EH (cell line): ENCODE data around the gene PREX1.

ENCODE experiments used
- DNase-seq: peaks from one replicate; pipeline ENCODE4 v3.0.0-alpha.2; 2015; ENCODE audit warnings: low read depth

The PREX1 gene

DNA sequence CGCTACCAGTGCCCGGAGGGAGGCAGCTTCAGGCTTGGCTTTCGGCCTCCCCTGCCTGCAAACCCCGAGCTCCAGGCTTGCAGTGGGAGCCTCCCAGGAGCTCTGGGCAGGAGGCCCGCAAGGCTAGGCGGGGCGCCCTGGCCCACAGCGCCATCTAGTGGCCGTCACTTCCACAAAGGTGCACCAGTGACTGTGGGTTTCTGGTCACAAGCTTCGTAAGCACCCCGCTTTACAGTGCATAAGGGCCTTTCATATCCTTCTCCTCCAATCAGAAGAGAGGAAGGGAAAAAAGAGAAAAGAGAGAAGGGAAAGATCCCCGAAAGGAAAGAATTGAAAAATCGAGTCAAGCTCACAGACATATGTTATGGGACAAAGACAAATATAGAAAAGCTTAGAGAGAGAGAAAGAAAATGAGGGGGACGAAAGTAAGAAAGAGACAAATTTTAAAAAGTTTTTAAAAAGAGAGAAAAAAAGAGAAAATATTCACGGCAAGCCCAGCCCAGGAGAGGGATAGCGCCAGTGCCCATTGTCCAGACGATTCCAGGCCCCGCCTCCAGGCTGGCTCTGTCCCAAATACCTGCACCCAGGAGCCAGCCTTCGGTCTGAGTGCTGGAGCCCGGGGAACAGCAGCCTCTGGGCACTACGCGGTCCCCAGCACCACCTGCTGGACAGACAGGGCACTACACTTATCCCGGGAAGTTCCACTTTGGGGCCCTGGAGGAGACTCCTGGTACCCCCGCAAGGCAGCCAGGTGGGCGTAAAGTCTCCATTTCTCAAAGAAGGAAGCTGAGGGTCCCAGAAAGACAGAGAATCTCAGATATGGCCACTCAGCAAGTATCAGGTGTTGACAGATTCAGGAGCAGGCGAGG lies 207.1 kb downstream of the PREX1 start:
- peak; percentile 78 for DNase-seq

DNA sequence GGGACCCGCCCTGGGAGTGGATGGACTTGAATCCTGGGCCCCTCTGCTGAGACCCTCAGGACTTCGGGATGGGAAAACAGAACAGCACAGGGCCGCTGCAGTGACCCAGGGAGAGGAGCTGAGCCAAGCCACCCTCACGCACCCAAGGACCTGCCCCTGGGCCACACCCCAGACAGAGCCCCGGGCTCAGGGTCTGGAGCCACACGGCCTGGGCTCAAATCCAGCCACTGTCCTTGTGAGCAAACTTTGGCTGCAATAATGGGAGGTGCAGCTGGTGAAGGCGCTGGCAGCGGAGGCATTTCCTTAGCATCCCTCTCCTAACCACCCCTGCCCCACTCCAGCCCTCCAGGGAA lies 207.7 kb downstream of the PREX1 start:
- no peak for DNase-seq

DNA sequence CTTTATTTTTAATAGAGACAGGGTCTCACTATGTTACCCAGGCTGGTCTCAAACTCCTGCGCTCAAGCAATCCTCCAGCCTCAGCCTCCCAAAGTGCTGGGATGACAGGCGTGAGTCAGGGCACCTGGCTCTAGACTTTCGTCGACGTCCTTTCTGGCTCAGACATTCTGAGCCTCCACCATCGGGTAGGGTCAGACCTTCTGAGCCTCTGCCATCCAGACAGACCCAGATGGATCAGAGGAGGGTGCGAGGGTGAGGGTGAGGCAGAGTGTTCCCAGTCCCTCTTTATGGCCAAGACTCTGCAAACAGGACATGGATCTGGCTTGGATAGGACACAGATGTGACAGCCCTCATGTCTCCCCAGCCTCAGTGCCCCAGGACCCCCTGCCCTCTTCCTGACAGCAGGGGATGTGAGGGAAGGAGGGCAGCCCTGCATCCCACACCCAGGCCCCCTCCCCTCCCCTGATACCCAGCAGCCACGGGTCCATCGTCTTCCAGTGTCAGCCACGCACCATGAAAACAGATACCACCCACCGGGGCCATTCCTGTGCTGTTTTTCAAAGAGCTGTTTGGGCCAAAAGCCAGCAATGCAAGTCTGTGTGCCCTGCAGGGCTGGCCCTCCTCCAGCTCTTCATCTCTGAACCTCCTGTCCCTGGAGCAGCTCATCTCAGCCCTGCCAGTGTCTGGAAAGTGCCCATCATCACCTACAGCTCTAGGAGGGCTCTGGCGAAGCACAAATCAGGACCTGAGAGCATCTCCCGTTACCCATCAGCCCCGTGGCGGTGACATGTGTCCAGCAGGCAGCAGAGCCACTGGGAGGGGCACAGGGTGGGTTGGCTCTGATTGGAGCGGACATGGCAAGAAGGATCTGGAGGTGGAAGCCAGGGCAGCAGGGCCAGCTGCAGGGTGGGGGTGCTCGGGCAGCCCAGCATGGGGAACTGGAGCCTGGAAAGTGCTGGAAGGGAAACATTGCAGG lies 208.4 kb downstream of the PREX1 start:
- peak; percentile 48 for DNase-seq

DNA sequence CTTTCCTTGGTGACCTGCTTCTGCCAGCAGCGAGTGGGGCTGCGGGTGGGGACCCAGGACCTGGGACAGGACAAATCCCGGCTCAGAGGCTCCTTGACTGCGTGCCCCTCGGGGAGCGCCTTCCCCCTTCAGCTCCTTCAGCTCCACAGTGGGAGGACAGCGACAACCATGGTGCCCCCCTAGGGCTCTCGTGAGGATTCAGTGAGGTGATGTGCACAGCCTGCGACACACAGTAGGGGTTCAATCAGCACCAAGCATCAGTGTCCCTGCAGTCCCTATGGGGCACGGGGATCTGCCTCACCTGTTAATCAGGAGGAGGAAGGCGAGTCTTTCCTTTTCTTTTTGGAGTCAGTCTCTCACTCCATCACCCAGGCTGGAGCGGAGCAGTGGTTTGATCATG lies 209.2 kb downstream of the PREX1 start:
- DNase-seq = no peak

DNA sequence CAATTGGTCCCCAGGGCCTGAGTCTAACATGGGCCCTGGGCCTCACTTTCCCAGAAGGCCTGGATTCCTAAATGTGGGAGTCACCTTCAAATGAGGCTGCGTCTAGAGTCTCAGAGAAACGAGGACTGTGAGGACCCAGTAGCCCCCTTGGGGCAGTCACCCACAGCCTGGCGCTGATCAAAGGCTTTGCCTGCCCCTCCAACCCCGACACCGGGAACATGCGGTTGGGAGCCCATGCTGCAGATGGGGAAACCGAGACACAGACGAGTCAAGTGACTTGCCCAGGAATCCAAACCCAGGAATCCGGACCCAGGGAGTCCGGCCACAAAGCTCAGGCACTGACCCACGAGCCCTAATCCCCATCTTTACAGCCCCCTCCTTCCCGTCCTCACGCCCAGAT lies 209.7 kb downstream of the PREX1 start:
- no peak for DNase-seq

DNA sequence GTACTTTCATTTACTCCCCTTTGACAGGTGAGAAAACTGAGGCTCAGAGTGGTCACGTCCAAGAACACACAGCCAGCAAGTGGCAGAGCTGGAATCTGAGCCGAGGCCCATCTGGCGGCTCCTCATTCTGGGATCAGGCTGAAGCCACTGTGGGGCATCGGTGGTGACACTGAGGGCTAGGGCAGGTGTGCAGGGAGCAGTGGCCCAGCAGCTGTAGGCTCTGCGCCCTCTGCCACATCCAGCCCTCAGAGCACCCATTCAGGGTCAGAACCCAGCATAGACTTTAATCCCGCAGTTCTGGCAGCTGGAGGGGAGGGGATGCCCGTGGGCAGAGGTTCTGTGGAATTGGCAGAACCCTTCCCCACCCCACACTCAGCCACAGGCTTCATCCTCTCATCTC lies 210.3 kb downstream of the PREX1 start:
- no peak for DNase-seq

DNA sequence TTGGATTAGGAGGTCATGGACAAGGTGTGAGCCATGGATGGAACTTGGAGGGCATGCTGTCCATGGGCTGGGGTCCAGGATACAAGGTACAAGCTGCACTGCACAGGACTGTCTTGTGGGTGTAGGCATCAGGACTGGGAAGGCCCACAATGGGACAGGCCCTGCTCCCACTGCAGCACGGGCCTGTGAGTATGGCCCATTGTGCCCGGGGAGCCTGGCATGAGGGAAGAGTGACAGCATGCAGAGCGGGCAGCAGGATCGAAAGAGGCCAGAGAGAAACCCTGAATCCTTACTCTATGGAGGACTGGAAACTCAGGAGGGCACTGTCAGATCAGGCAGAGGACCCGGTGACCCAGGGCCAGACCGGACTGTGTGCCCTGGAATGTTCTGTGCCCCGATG lies 211.3 kb downstream of the PREX1 start:
- no peak for DNase-seq

DNA sequence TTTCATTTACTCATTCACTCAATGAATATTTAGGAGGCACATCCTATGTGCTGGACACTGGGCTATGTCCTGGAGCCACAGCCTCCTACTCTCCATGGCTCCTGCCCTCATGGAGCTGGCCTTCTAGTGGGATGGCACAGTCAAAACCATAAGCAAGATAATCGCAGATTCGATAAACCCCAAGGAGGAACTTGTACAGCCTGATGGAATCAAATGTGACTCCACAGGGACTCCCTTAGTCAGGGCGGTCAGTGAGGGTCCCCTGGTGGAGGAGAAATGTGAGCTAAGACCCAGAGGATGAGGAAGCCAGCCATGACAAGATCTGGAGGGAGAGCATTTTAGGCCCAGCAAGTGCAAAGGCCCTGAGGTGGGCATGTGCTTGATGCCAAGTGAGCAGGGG lies 211.9 kb downstream of the PREX1 start:
- no peak for DNase-seq

DNA sequence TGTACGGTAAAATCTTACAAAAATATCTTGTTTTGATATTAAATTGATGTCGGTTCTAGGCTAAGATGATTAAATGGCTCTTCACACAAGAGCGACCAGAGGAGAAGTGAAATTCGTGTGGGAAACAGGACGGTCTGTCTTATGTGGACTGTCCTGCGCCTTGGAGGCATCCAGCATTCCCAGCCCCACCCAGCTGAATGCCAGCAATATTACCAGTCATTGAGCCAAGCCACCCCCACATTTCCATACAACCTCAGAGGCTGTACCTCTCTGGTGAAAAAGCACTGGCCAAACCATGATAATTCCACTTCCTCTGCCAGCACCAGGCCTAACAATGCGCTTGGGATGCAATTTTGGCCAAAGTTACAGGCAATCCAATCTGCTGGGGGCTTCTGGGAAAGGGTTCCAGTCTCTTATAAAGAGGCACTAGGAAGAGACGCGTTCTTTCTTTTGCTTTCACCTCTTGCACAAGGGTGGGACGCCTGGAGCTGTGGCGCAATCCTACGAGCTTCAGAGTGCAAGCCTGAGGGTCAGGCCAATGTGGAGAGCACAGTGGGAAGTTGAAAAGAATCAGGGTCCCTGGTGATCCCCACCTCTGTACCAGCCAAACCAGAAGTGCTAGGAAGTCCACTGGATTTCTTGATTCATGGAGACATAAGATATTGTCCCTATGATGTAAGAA lies 213.1 kb downstream of the PREX1 start:
- DNase-seq = no peak

DNA sequence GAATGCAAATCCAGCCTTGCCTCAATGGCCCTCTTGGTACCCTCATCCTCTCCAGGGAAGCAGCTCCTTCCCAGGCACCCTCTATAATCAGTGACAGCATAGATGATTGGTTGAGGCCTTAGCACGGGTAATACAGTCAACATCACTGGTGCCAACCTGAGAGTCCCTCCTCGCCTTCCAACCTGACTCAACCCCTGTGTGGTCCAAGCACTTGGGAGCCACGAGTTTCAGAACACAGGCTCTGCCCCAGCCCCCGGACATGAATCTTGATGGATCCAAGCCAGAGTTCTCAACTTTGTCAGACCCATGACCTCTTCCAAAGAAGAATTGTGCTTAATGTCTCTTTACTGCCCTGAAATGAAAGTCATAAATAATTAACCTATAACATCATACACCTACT lies 213.9 kb downstream of the PREX1 start:
- no peak for DNase-seq

DNA sequence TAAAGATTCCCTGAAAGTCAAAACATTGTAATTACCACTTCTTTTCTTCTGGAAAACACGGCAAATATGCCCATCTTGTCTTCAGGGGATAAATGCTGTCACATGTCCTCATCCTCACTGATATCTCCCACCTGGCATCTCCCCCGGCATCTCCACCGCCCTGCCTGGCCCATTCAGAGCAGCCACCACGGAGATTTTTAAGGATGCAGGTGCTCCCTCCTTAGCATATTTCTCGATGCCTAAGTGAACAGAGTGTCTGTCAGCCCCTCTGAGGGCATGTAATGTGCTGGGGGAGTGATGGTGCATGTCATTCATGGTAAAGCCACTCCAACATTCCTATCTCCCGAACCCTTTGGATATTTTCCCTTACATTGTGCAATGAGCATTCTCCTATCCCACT lies 215.5 kb downstream of the PREX1 start:
- DNase-seq = no peak

DNA sequence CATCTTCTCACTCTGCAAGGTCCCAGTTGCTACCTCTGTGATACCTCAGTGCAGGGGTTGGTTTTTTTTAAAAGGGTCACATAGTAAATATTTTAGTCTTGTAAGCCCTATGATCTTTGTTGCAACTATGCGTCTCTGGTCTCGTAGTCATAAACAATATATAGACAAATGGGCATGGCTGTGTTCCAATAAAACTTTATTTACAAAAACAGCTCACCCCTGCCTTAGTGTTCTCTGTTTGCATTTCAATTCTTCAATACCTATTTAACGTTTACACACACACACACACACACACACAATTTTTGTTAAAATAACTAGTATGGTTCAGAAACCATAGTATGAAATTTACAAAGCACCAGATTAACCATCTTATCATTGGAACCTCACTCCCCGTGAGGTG lies 216.8 kb downstream of the PREX1 start:
- no peak for DNase-seq

DNA sequence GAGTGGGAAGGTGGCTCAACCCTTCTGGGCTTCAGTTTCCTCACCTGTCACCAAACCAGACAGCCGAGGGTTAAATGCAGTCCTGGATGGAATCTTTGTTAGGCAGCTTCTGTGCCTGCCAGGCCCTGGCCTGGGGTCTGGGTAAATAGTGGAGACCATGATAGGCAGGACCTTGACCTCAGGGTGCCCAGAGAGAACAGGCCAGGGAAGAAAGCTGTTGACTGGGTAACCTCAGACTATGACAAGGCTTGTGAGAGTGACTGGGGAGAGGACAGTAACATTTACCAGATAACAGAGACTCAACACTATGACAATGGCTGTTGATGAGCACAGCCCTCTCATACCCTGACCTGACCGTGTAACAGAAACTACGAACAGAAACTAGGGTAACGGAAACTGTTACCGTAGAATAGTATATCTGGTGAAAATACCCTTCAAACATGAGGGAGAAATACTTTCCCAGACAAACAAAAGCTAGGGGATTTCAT lies 218.3 kb downstream of the PREX1 start:
- no peak for DNase-seq

DNA sequence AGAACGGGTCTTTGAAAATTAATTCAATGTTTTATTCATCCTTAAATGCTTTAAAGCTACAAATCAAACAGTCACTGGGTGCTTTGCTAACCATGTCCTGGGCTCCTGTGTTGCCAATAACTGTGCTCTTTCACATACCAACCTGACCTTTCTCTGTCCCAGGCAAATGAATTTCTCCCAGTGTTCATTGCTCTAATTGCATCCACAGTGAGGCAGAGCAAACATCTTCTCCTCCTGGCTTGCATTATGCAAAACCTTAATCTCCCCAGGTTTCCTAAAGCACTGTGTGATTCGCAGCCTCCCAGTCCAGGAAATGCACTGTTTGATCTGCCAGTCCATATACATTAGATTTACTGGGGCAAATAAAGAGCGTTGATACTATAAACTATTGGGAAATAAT lies 219.0 kb downstream of the PREX1 start:
- no peak for DNase-seq

DNA sequence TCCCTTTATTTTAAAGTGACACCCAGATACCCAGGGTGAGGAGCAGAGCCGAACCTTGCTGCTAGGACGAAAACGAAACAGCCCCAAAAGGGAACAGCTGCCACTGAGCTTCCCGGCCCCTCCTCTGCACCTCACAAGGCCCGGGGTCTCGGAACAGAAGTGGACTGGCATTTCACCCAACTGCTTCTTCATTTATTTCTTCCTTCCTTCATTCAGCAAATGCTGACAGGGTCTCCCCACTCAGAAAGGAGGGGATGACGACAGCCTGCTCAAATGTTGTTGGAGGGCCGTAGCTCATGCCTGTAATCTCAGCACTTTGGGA lies 220.3 kb downstream of the PREX1 start:
- no peak for DNase-seq

DNA sequence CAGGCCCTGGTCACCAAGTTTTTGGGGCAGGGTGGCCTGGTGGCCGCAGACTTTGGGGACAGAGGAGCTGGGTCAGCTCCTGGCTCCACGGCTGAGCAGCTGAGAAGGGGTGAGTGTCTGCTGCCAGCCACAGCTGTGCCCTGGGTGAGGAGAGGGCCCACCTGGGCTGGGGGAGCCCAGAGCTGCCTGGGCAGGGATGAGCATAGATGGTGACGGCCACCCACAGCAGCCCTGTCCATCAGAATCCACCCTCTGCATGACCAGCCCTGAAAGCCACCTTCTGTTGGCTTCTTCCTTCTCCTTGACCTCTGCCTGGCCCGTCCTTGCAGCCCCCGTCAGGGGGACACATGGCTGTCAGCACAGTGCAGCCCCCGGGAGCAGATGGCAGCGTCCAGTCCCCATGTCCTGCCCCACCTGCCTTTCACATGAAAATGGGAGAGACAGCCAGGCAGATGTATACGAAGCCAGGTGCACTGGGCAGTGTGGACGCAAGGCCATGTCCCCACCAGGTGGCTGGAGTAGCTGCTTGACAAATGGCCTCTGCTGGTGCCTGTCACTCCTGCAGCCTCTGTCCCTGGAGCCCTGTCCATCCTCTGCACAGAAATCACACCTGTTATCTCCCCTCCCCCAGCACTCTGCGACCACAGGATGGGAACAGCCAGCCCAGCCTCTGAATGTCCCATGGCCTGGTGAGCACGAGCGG lies 220.8 kb downstream of the PREX1 start:
- DNase-seq = no peak

DNA sequence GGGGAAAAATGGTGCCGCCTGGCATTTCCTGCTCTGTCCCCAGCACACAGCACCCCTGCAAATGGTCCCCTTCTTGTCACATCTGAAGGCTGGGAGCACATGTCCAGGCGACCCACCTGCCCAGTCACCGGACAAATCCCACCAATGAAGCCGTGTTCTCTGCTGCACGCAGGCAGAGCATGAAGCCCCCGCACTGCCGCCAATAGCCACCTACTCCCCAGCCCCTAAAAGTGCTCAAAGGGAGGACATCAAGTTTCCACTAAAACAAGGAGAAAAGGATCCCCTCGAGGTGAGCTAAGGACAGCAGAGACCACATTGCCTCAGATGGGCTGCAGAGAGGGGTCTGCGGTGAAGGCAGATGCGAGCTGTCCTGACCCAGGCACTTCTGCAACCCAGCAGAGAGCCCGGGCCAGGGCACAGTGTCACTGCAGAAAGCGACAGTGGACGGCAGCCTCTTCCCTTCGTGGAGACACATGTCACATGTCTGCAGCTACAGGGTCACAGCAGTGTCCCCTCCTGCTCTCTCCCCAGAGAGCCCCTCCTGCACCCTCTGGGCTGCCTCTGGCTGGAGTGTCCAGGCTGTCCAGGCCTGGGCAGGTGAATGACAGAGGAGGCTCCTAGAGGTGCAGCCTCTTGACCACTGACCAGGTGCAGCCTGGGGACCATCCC lies 221.5 kb downstream of the PREX1 start:
- DNase-seq = no peak

DNA sequence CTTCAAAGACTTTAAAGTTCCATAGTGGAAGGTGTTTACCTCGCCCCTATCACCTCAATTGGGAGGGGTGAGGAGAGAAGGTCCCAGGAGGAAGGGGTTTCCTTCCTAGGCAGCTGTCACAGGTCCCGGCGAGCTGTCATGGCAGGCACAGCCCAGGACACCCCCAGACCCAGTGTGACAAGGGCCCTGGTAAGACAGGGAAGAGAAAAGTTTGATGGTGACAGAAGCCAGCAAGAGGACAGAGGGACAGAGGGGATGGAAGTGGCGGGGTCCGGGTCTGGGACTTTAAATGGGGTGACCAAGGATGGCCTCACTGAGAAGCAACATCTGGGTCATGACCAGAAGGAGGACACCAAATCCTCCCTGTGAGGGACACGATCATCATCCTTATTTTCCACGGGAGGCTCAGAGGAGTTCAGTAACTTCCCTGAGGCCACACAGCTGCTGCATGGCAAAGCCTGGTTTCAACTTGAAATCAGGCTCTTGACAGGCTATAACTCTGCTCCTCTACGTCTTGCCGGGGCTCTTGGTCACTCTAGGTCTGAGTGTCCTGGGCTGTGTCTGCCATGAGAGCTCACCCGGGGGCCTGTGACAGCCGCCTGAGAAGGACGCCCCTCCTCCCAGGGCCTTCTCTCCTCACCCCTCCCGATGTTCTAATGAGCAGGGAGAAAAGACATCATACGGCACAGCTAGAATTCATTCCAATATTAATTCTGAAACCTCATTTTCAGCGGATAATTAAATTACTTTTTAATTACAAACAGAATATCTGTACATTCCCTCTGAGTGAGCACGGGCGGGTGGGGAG lies 222.2 kb downstream of the PREX1 start:
- DNase-seq = no peak

DNA sequence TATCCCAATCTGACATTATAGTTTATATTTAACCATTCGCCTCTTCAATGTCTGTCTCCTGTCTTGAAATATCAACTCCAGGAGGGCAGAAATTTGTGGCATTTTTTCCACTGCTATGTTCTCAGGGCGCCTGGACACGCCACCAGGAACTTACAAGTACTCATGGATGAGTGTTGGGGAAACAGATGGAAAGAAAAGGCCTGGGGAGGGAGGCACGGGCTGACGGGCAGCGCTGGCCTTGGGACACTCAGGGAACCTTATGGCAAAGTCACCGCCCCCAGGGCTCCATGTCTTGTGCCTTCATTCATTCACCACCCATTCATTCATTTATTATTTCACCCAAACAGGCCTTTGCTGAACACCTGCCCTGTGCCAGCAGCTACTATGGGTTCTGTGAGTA lies 222.9 kb downstream of the PREX1 start:
- DNase-seq = no peak

DNA sequence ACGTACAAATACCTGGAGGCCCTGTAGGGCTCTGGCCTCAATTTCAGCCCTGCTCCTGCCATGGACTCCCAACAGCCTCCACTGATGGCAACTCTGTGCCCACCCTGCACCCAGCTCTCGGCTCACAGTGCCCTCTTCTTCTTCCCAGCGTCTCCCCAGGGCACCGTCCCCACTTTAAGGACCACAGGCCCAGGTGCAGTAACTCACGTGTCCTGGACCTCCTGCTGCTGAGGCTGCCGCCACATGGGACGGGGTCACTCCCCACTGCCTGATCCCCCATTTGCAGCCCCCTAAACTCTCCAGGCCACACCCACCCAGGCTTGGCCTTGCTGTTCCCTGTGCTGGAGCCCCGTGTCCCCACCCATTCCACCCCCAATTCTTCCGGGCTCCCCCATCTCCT lies 223.4 kb downstream of the PREX1 start:
- no peak for DNase-seq
